Fibroblast of gingiva (primary cell): Measurements from ENCODE around the gene SHKBP1.
"Not testable (repeated sequence)": the region's sequence is repeated elsewhere in the genome, so short reads cannot be mapped to it uniquely, and the experiment has no call there.

Experiments
- DNase-seq: peaks from one replicate; pipeline ENCODE4 v3.0.0-alpha.2; 2011; ENCODE audit warnings: low read depth

SHKBP1 gene

GRCh38 chr19:40617961-40618360 lies 41.3 kb downstream of the SHKBP1 start:
- DNase-seq: no peak

GRCh38 chr19:40619333-40620160 lies 42.9 kb downstream of the SHKBP1 start:
- DNase-seq: no peak

GRCh38 chr19:40620161-40620485 lies 43.5 kb downstream of the SHKBP1 start:
- no peak for DNase-seq

- no peak for DNase-seq
These were observed 44.6 kb downstream of the SHKBP1 start for GRCh38 chr19:40621283-40621682.

GRCh38 chr19:40621966-40622772 lies 45.5 kb downstream of the SHKBP1 start:
- no peak for DNase-seq

GRCh38 chr19:40622773-40623075 lies 46.1 kb downstream of the SHKBP1 start:
- no peak for DNase-seq

GRCh38 chr19:40623403-40624251 lies 47.0 kb downstream of the SHKBP1 start:
- no peak for DNase-seq

- not testable (repeated sequence) for DNase-seq
These were observed 47.9 kb downstream of the SHKBP1 start for GRCh38 chr19:40624369-40625153.

GRCh38 chr19:40625406-40626120 lies 48.9 kb downstream of the SHKBP1 start:
- no peak for DNase-seq

GRCh38 chr19:40626918-40627317 lies 50.2 kb downstream of the SHKBP1 start:
- DNase-seq: no peak

GRCh38 chr19:40627486-40628279 lies 51.0 kb downstream of the SHKBP1 start:
- DNase-seq: no peak

- no peak for DNase-seq
These were observed 52.7 kb downstream of the SHKBP1 start for GRCh38 chr19:40629346-40629745.

- DNase-seq: no peak
These were observed 54.0 kb downstream of the SHKBP1 start for GRCh38 chr19:40630571-40631160.

- no peak for DNase-seq
These were observed 55.8 kb downstream of the SHKBP1 start for GRCh38 chr19:40632311-40633036.

- DNase-seq: peak; percentile 67
These were observed 56.5 kb downstream of the SHKBP1 start for GRCh38 chr19:40633207-40633606.

- no peak for DNase-seq
These were observed 61.7 kb downstream of the SHKBP1 start for GRCh38 chr19:40638327-40638726.

GRCh38 chr19:40639638-40639982 lies 62.9 kb downstream of the SHKBP1 start:
- DNase-seq: no peak

GRCh38 chr19:40640744-40641143 lies 64.1 kb downstream of the SHKBP1 start:
- DNase-seq: no peak
